HEK293T (cell line): ENCODE data around the gene CTNNBIP1.

Source experiments
- CTCF ChIA-PET: fragments of 350-600 bp; formaldehyde crosslinking; extraction: SDS; loops from one replicate; lab custom pipeline; 2021; ENCODE audit warnings: antibody characterized with exemption, inconsistent platforms; lab: Yijun Ruan, JAX
- POLR2A ChIA-PET: fragments of 350-600 bp; formaldehyde crosslinking; extraction: SDS; loops from one replicate; lab custom pipeline; 2020; ENCODE audit warnings: antibody characterized with exemption, inconsistent platforms; lab: Yijun Ruan, JAX
- DNase-seq: peaks from one replicate; pipeline ENCODE4 v3.0.0; 2012; ENCODE audit warnings: mixed read lengths; ENCODE audit errors: extremely low spot score
- ARNT ChIP-seq: fragments of 450-650 bp; IDR thresholded peaks from 2 replicates; pipeline ENCODE4 v1.6.1; 2017; ENCODE audit warnings: mild to moderate bottlenecking
- BHLHE40 ChIP-seq: fragments of 450-650 bp; IDR thresholded peaks from 2 replicates; pipeline ENCODE4 v1.6.1; 2016; ENCODE audit warnings: mild to moderate bottlenecking, moderate library complexity, borderline replicate concordance
- CTBP1 ChIP-seq: fragments of 450-650 bp; IDR thresholded peaks from 2 replicates; pipeline ENCODE4 v1.6.1; 2016; ENCODE audit warnings: borderline replicate concordance
- ELF4 ChIP-seq: fragments of 450-650 bp; IDR thresholded peaks from 2 replicates; pipeline ENCODE4 v1.6.1; 2017; ENCODE audit warnings: antibody characterized with exemption
- FOXA1 ChIP-seq: fragments of 450-650 bp; IDR thresholded peaks from 2 replicates; pipeline ENCODE4 v1.6.1; 2016; ENCODE audit warnings: mild to moderate bottlenecking
- FOXK2 ChIP-seq: fragments of 450-650 bp; IDR thresholded peaks from 2 replicates; pipeline ENCODE4 v1.6.1; 2016; ENCODE audit warnings: mild to moderate bottlenecking
- FOXM1 ChIP-seq: fragments of 450-650 bp; IDR thresholded peaks from 2 replicates; pipeline ENCODE4 v1.6.1; 2017; ENCODE audit warnings: mild to moderate bottlenecking, borderline replicate concordance
- HDGF ChIP-seq: fragments of 450-650 bp; IDR thresholded peaks from 2 replicates; pipeline ENCODE4 v1.6.1; 2017; ENCODE audit warnings: antibody characterized with exemption, borderline replicate concordance
- L3MBTL2 ChIP-seq: fragments of 450-650 bp; conservative IDR thresholded peaks from 2 replicates; pipeline ENCODE4 v1.6.1; 2016; ENCODE audit warnings: mild to moderate bottlenecking
- LEF1 ChIP-seq: fragments of 450-650 bp; IDR thresholded peaks from 2 replicates; pipeline ENCODE4 v1.6.1; 2017; ENCODE audit warnings: mild to moderate bottlenecking, borderline replicate concordance
- NFRKB ChIP-seq: fragments of 450-650 bp; IDR thresholded peaks from 2 replicates; pipeline ENCODE4 v1.6.1; 2016; ENCODE audit warnings: mild to moderate bottlenecking, moderate library complexity
- SP1 ChIP-seq: fragments of 450-650 bp; IDR thresholded peaks from 2 replicates; pipeline ENCODE4 v1.6.1; 2017
- SUZ12 ChIP-seq: fragments of 450-650 bp; IDR thresholded peaks from 2 replicates; pipeline ENCODE4 v1.6.1; 2016; ENCODE audit warnings: mild to moderate bottlenecking
- TARDBP ChIP-seq: fragments of 450-650 bp; IDR thresholded peaks from 2 replicates; pipeline ENCODE4 v1.6.1; 2016
- ZNF384 ChIP-seq: fragments of 450-650 bp; IDR thresholded peaks from 2 replicates; pipeline ENCODE4 v1.6.1; 2016
- TF ChIP-seq, protein P1 (sequence below): fragments of 450-650 bp; IDR thresholded peaks from 2 replicates; pipeline ENCODE4 v1.6.1; 2016

Gene CTNNBIP1

DNA sequence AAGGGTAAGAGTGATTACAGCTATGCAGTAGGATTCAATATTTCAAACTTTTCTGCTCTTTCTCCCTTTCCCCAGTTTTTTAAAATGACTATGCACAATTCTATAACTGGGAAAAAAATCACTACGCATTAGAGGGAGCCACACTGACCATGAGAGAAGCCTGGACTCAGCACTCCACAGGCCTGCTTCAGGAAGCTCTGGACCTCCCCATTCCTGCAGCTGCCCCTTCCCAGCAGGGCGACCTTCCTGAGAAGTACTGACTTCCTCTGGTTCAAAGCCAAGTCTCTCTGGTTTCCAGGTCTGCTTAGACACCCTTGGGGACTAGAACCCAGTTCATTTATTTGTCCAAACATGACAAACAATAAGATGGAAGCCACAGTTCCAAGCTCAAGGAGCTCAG, 44.3 kb downstream of the CTNNBIP1 start:
- no peak for TF ChIP-seq TARDBP
- TF ChIP-seq LEF1 = no peak
- no peak for TF ChIP-seq L3MBTL2
- TF ChIP-seq NFRKB = no peak
- no peak for TF ChIP-seq CTBP1
- no peak for TF ChIP-seq FOXA1
- TF ChIP-seq SP1 = no peak
- TF ChIP-seq FOXK2 = no peak
- TF ChIP-seq ARNT = no peak
- ChIA-PET POLR2A (interaction anchor here (1.0 kb wide), 1 partner anchor 80 kb away, joined by 4 read pairs; no protein-coding TSS in a partner anchor), CTCF (interaction anchor here (1.0 to 1.9 kb wide), 2 partner anchors 81 to 144 kb away, joined by 5 to 16 read pairs; no protein-coding TSS in a partner anchor)
- DNase-seq = no peak

DNA sequence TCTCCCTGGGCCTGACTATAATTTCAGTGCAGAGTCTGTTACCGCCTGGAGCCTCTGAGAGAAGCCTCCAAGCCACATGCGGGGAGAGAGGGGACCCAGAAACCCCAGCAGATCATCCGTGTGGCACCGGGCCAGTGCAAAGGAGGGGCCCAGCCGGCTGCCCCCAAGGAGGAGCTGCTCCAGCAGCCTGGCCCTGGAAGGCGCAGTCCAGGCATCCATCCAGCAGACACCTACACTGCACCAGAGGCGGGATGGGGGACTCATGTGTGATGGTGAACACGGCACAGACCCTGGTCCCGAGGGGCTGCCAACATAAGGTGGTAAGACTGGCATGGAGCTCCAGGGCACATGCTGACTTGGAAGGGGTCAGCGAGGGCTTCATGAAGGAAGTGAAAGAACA, 46.7 kb downstream of the CTNNBIP1 start:
- TF ChIP-seq LEF1 = no peak
- no peak for TF ChIP-seq NFRKB
- TF ChIP-seq ARNT = no peak
- no peak for TF ChIP-seq TARDBP
- TF ChIP-seq ZNF384 = no peak
- no peak for TF ChIP-seq FOXK2
- ChIA-PET POLR2A (no interaction called here), CTCF (interaction anchor here (0.6 to 1.4 kb wide), 2 partner anchors 79 kb away, joined by 9 to 14 read pairs; no protein-coding TSS in a partner anchor)
- DNase-seq = no peak

DNA sequence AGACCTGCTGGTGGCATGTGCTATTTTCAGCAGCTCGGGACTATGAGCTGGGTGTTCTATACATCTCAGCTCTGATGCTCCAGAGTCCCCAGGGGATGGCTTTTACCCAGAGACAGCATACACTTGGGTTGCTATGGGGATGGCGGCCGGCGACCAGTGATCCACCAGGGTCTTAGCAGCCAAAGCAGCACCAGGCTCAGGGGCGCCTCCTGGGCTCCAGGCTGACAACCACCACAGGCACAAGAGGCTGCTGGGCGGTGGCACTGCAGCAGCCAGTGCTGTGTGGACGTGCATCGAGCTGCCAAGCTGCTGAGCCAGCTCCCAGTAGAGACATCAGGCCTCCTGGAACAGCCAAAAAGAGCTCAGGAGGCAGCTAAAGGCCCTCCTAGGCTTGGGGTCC, 48.7 kb downstream of the CTNNBIP1 start:
- DNase-seq = no peak
- CTCF ChIA-PET = interaction anchor here (1.0 to 2.3 kb wide), 5 partner anchors 11 to 140 kb away, joined by 3 to 15 read pairs (median 4); no protein-coding TSS in a partner anchor
- TF ChIP-seq NFRKB (no peak), SUZ12 (no peak), SP1 (no peak), CTBP1 (no peak), LEF1 (no peak), HDGF (no peak), TARDBP (no peak), ELF4 (no peak), ARNT (no peak), ZNF384 (no peak), FOXM1 (no peak), BHLHE40 (no peak), FOXA1 (no peak), FOXK2 (no peak), L3MBTL2 (no peak)
- TF ChIP-seq, protein P1, sequence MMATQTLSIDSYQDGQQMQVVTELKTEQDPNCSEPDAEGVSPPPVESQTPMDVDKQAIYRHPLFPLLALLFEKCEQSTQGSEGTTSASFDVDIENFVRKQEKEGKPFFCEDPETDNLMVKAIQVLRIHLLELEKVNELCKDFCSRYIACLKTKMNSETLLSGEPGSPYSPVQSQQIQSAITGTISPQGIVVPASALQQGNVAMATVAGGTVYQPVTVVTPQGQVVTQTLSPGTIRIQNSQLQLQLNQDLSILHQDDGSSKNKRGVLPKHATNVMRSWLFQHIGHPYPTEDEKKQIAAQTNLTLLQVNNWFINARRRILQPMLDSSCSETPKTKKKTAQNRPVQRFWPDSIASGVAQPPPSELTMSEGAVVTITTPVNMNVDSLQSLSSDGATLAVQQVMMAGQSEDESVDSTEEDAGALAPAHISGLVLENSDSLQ = no peak
- POLR2A ChIA-PET = no interaction called here

DNA sequence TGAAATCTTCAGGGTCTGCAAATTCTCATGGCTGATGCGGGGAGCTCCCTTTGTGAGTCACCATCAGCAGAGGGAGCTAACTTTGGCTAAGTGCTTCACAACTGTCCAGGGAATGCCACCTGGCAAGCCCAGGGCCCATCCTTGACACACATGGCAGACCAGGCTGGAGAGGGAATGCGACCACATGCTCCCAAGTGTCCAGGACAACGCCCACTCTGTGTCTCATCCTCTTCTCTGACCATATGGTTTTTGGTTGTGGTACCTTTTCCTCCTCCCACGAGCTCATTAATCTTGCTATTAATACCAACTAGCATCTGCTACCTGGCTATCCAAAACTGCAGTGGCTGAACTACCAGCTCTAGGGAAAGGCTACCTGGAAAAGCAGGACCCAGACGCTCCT, 49.2 kb downstream of the CTNNBIP1 start:
- DNase-seq = no peak
- ChIA-PET POLR2A (no interaction called here), CTCF (interaction anchor here (1.1 to 2.3 kb wide), 4 partner anchors 19 to 139 kb away, joined by 3 to 15 read pairs (median 4); no protein-coding TSS in a partner anchor)
- no peak for TF ChIP-seq LEF1
- no peak for TF ChIP-seq NFRKB
- no peak for TF ChIP-seq HDGF
- TF ChIP-seq BHLHE40 = no peak

DNA sequence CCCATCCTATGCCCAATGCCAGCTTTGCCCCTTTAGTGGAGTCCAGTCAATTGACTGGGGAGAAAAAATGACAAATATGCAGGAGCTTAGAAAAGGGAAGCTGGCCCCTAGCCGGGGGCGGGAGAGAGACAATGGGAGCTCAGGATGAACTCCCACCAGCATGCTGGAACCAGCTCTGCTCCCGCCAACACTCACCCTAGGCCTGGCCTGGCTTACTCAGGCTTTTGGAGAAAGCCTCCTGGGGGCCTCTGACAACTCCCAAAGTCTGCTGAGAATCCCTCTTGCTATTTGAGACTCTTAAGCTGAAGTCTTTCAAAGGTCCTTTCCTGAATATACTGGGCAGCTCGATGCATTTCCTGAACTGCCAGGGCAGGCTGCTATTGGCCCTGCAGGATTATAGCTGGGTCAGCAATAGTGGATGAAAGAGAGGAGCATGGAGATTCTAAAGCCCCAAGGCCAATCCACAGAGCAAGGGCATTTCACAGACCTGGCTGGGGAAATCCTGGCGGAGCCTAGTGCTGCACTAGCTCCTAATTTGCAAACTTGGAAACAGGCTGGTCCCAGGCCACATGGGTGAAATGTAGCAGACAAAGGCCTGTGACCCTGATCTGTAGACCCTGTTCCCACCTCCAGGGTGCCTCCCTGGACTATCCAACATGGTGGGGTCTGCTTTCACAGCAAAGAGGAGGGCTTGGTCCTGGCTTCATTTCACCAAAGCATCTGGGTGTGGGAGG, 50.6 kb downstream of the CTNNBIP1 start:
- ChIA-PET POLR2A (no interaction called here), CTCF (interaction anchor here (0.7 to 0.9 kb wide), 4 partner anchors 10 to 75 kb away, joined by 3 to 4 read pairs (median 4); no protein-coding TSS in a partner anchor)
- no peak for DNase-seq
- TF ChIP-seq ELF4 (no peak), FOXA1 (no peak)

DNA sequence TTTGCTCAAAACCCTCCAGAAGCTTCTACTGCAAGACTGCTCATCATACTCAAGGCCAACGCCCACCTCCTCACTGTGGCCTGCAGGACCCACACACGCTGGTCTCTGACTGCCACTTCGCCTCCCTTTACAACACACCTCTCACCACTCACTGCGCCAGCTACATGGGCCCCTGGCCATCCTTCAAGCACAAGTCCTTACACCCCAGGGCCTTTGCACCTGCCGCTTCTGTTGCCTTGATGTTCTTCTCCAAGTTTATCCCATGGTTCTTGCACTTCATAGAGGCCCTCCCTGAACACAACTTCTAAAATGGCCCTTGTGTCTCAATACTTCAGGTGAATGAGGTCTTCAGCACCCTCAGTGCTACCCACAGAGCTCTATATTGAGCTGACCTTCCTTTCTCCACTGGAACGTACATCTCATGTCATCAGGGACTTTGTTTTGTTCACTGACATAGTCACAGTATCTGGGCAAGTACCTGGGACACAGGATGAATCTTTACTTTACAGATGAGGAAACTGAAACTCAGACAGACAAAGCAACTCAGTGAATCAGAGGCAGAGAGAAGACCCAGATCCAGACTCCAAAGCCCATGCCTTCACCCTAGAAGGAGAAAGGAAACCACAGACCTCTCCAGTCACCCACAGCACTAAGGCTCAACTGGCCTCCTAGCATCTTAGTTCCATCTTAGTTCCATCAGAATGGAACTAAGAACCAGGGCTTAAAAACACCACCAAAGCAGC, 51.6 kb downstream of the CTNNBIP1 start:
- ChIA-PET CTCF (interaction anchor here (0.5 to 0.9 kb wide), 4 partner anchors 11 to 74 kb away, joined by 3 to 4 read pairs (median 4); no protein-coding TSS in a partner anchor), POLR2A (no interaction called here)
- no peak for DNase-seq
- TF ChIP-seq SP1 = no peak
- no peak for TF ChIP-seq ARNT
- no peak for TF ChIP-seq BHLHE40
- TF ChIP-seq ZNF384 = no peak
- TF ChIP-seq, protein P1 = no peak
- TF ChIP-seq ELF4 = no peak
- no peak for TF ChIP-seq HDGF
- no peak for TF ChIP-seq SUZ12
- TF ChIP-seq LEF1 = no peak
- no peak for TF ChIP-seq L3MBTL2
- TF ChIP-seq NFRKB = no peak
- no peak for TF ChIP-seq FOXA1
- TF ChIP-seq FOXM1 = no peak
- no peak for TF ChIP-seq FOXK2

DNA sequence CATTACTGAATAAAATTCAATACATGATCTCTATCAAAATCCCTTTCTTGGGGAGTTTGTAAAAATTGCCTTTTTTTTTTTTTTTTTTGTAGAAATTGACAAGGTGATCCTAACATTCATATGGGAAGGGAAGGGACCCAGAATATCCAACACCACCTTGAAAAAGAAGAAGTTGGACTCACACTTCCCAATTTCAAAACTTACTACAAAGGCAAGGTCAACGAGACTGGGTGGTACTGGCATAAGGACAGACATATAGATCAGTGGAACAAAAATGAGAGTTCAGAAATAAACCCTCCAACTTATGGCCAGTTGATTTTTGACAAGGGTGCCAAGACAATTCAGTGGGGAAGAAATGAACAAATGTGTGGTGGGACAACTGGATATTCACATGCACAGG, 54.9 kb downstream of the CTNNBIP1 start:
- TF ChIP-seq BHLHE40 (no peak), ELF4 (no peak), NFRKB (no peak), TARDBP (no peak)
- ChIA-PET CTCF (no interaction called here), POLR2A (no interaction called here)
- DNase-seq = no peak
